ENCODE measurements around the gene KCNK17.

DNA sequence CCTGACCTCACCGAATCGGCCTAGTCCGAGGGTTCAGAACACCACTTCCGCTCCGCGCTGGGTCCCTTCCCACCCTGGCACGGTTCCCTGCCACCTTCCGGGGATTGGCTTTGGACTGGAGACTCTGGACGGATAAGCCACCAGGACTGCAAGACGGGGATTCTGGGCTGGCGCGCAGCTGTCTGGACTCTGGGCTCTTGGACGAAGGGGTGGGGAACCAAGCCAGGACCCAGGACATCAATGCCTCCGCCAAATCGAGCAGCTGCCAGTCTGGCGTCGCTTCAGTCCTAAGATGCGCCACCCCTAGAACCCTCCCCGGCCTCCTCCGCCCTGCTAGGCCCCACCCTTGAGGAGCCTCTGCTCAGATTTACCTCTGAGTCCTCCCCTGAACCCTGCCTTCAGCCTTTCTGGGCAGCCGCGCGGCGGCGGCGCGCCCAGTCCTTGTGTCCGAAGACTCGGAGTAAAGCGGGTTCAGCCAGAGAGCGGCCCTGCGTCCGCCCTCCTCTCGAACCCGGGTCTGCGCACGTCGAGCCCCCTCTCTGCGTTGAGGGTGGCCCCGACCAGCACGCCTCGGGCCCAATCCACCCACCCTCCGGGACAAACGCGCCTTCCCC, 1.2 kb downstream of the KCNK17 start:
- TF ChIP-seq, protein P1, sequence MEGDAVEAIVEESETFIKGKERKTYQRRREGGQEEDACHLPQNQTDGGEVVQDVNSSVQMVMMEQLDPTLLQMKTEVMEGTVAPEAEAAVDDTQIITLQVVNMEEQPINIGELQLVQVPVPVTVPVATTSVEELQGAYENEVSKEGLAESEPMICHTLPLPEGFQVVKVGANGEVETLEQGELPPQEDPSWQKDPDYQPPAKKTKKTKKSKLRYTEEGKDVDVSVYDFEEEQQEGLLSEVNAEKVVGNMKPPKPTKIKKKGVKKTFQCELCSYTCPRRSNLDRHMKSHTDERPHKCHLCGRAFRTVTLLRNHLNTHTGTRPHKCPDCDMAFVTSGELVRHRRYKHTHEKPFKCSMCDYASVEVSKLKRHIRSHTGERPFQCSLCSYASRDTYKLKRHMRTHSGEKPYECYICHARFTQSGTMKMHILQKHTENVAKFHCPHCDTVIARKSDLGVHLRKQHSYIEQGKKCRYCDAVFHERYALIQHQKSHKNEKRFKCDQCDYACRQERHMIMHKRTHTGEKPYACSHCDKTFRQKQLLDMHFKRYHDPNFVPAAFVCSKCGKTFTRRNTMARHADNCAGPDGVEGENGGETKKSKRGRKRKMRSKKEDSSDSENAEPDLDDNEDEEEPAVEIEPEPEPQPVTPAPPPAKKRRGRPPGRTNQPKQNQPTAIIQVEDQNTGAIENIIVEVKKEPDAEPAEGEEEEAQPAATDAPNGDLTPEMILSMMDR (conservative IDR thresholded peaks at IDR 0.05; ENCODE audit: low read length), result no peak
- no peak for TF ChIP-seq EZH2phosphoT487 (IDR thresholded peaks at IDR 0.05; ENCODE audit: borderline replicate concordance)
